T-helper 1 cell (primary cell): ENCODE measurements around the gene NCMAP.
"Not testable (repeated sequence)": the region's sequence is repeated elsewhere in the genome, so short reads cannot be mapped to it uniquely, and the experiment has no call there.

Experiments used
- DNase-seq, 5 donors: peaks; one replicate each; pipeline ENCODE4 v3.0.0-alpha.2; 2012 to 2020
- total RNA-seq, 4 donors: gene quantifications; one replicate each; lab custom pipeline; 2026; lab: John Stamatoyannopoulos, UW

NCMAP gene
- total RNA-seq, result 0 to 0.08 (median 0) reads per million in 4 donors

GRCh38 chr1:24555591-24556413 lies at the start of gene NCMAP:
NCMAP (plus strand) TSS chr1:24556087; CDS start chr1:24595431, 39,344 bp downstream.
- peak in 4 of 5 donors; percentile 33 to 63 (median 39) for DNase-seq

- peak in 2 of 5 donors; percentile 23 to 24 for DNase-seq
Observed at GRCh38 chr1:24506691-24507381, 49.1 kb upstream of the NCMAP start.

GRCh38 chr1:24507405-24507804 lies 48.5 kb upstream of the NCMAP start:
- DNase-seq, result peak in 2 of 5 donors; percentile 28 to 39

- no peak for DNase-seq
Observed at GRCh38 chr1:24508911-24509310, 47.0 kb upstream of the NCMAP start.

GRCh38 chr1:24513706-24514105 lies 42.2 kb upstream of the NCMAP start:
- DNase-seq, result no peak

GRCh38 chr1:24514946-24515345 lies 40.9 kb upstream of the NCMAP start:
- no peak for DNase-seq

GRCh38 chr1:24515671-24516209 lies 40.1 kb upstream of the NCMAP start:
- not testable (repeated sequence) for DNase-seq

- no peak for DNase-seq
Observed at GRCh38 chr1:24516506-24516905, 39.4 kb upstream of the NCMAP start.

GRCh38 chr1:24517898-24518297 lies 38.0 kb upstream of the NCMAP start:
- no peak for DNase-seq

GRCh38 chr1:24520282-24520681 lies 35.6 kb upstream of the NCMAP start:
- DNase-seq, result not testable (repeated sequence)

- DNase-seq, result no peak
Observed at GRCh38 chr1:24525606-24526005, 30.3 kb upstream of the NCMAP start.

GRCh38 chr1:24526045-24526444 lies 29.8 kb upstream of the NCMAP start:
- DNase-seq, result no peak

GRCh38 chr1:24526940-24527542 lies 28.8 kb upstream of the NCMAP start:
- peak in 4 of 5 donors; percentile 20 to 41 (median 31) for DNase-seq

- no peak for DNase-seq
Observed at GRCh38 chr1:24528744-24529143, 27.1 kb upstream of the NCMAP start.

- not testable (repeated sequence) for DNase-seq
Observed at GRCh38 chr1:24529292-24529691, 26.6 kb upstream of the NCMAP start.

- DNase-seq, result peak; percentile 53 to 77 (median 69)
Observed at GRCh38 chr1:24535021-24535424, 20.9 kb upstream of the NCMAP start.

GRCh38 chr1:24535778-24536177 lies 20.1 kb upstream of the NCMAP start:
- no peak for DNase-seq

GRCh38 chr1:24536391-24536840 lies 19.5 kb upstream of the NCMAP start:
- peak; percentile 44 to 81 (median 64) for DNase-seq

- peak in 1 of 5 donors; percentile 47 for DNase-seq
Observed at GRCh38 chr1:24540051-24540905, 15.6 kb upstream of the NCMAP start.

GRCh38 chr1:24540906-24541710 lies 14.8 kb upstream of the NCMAP start:
- peak in 1 of 5 donors; percentile 51 for DNase-seq
